IMR-90 (cell line): ENCODE results near the gene HS6ST3. TPM values are rescaled to one million over a fixed set of nuclear protein-coding genes. Genes with fewer than 3 reads are reported as not detected.

ENCODE experiments used
- ATAC-seq: fragments of 200-7000 bp; cut with Tn5 transposase; 2 replicates; pipeline ENCODE4 v1.9.1; 2020; ENCODE audit warnings: low read depth, mild to moderate bottlenecking, moderate library complexity
- BruUV-seq: library from RNA; stranded (reverse); fragments of 400-500 nt; replicated peaks from 2 replicates; lab custom pipeline; 2021; lab: Mats Ljungman, UMichigan
- CTCF ChIA-PET: fragments of 300-600 bp; formaldehyde crosslinking; extraction: SDS; loops from one replicate; lab custom pipeline; 2021; ENCODE audit warnings: antibody characterized with exemption; lab: Yijun Ruan, JAX
- POLR2A ChIA-PET: fragments of 300-600 bp; sonication (Branson Sonifier 250); formaldehyde crosslinking; loops from one replicate; lab custom pipeline; 2022; ENCODE audit warnings: antibody characterized with exemption; ENCODE audit not compliant: unreplicated experiment; lab: Charles Lee
- DNase-seq: peaks from one replicate; pipeline ENCODE4 v3.0.0; 2013
- H2AFZ ChIP-seq: replicated peaks from 2 replicates; pipeline ENCODE3; 2013; ENCODE audit warnings: low read length, mild to moderate bottlenecking; ENCODE audit not compliant: poor library complexity
- H2AK5ac ChIP-seq: 2 replicates; pipeline ENCODE4 v1.6.1; 2013; ENCODE audit warnings: low read depth, low read length, inconsistent platforms
- H2AK9ac ChIP-seq: replicated peaks from 2 replicates; pipeline ENCODE3; 2013; ENCODE audit warnings: mild to moderate bottlenecking, low read depth, low read length, moderate library complexity; ENCODE audit not compliant: poor library complexity
- H2BK120ac ChIP-seq: 2 replicates; pipeline ENCODE4 v1.6.1; 2013; ENCODE audit warnings: low read depth, low read length, inconsistent platforms
- H2BK15ac ChIP-seq: 3 replicates; pipeline ENCODE4 v1.6.1; 2013; ENCODE audit warnings: low read depth, low read length, inconsistent platforms
- H2BK20ac ChIP-seq: 2 replicates; pipeline ENCODE4 v1.6.1; 2013; ENCODE audit warnings: low read depth, mild to moderate bottlenecking, inconsistent platforms, low read length, moderate library complexity
- H2BK5ac ChIP-seq: 2 replicates; pipeline ENCODE4 v1.6.1; 2013; ENCODE audit warnings: mild to moderate bottlenecking, low read depth, low read length, inconsistent platforms; ENCODE audit not compliant: poor library complexity, severe bottlenecking
- H3K14ac ChIP-seq: replicated peaks from 2 replicates; pipeline ENCODE4 v1.6.1; 2013; ENCODE audit warnings: low read depth, low read length, inconsistent platforms
- H3K18ac ChIP-seq: 2 replicates; pipeline ENCODE4 v1.6.1; 2013; ENCODE audit warnings: low read depth, low read length, control low read depth
- H3K23ac ChIP-seq: 2 replicates; pipeline ENCODE4 v1.6.1; 2013; ENCODE audit warnings: low read depth, low read length, inconsistent platforms
- H3K27ac ChIP-seq: 2 replicates; pipeline ENCODE4 v1.5.1; 2013; ENCODE audit warnings: mild to moderate bottlenecking, control low read depth, low read length; ENCODE audit not compliant: insufficient read depth
- H3K27me3 ChIP-seq: 2 replicates; pipeline ENCODE4 v1.6.1; 2013; ENCODE audit warnings: low read length; ENCODE audit not compliant: control insufficient read depth, insufficient read depth
- H3K36me3 ChIP-seq: 2 replicates; pipeline ENCODE4 v1.6.1; 2013; ENCODE audit warnings: low read length, mixed read lengths; ENCODE audit not compliant: control insufficient read depth, insufficient read depth
- H3K4ac ChIP-seq: 2 replicates; pipeline ENCODE4 v1.6.1; 2013; ENCODE audit warnings: low read depth, low read length, inconsistent platforms
- H3K4me1 ChIP-seq: 2 replicates; pipeline ENCODE4 v1.6.1; 2013; ENCODE audit warnings: low read length, mixed read lengths; ENCODE audit not compliant: control insufficient read depth, insufficient read depth
- H3K4me2 ChIP-seq: 2 replicates; pipeline ENCODE4 v1.6.1; 2013; ENCODE audit warnings: low read depth, mild to moderate bottlenecking, control low read depth, low read length, moderate library complexity
- H3K4me3 ChIP-seq: 2 replicates; pipeline ENCODE4 v1.5.1; 2013; ENCODE audit warnings: low read depth, mild to moderate bottlenecking, control low read depth, low read length, moderate library complexity; ENCODE audit not compliant: insufficient read depth
- H3K56ac ChIP-seq: 2 replicates; pipeline ENCODE4 v1.6.1; 2013; ENCODE audit warnings: low read length, inconsistent platforms; ENCODE audit not compliant: insufficient read depth; ENCODE audit errors: extremely low read depth
- H3K79me1 ChIP-seq, 2 experiments: 2 replicates each; pipeline ENCODE4 v1.6.1; 2013; ENCODE audit warnings: low read length in 2 of 2, inconsistent platforms in 1 of 2, low read depth in 1 of 2
- H3K9ac ChIP-seq: 2 replicates; pipeline ENCODE4 v1.6.1; 2013; ENCODE audit warnings: low read depth, low read length, control low read depth
- H3K9me1 ChIP-seq: 2 replicates; pipeline ENCODE4 v1.6.1; 2013; ENCODE audit warnings: low read length, inconsistent platforms; ENCODE audit not compliant: insufficient read depth
- H3K9me3 ChIP-seq: 2 replicates; pipeline ENCODE4 v1.6.1; 2013; ENCODE audit warnings: low read length; ENCODE audit not compliant: control insufficient read depth, insufficient read depth
- H4K20me1 ChIP-seq: 2 replicates; pipeline ENCODE4 v1.6.1; 2013; ENCODE audit warnings: low read length, inconsistent platforms; ENCODE audit not compliant: insufficient read depth
- H4K5ac ChIP-seq: 2 replicates; pipeline ENCODE4 v1.6.1; 2013; ENCODE audit warnings: mild to moderate bottlenecking, low read depth, low read length, control low read depth
- H4K8ac ChIP-seq, 2 experiments: 2 replicates each; pipeline ENCODE4 v1.6.1; 2013; ENCODE audit warnings: low read depth in 2 of 2, low read length in 2 of 2, control low read depth in 1 of 2, inconsistent platforms in 1 of 2
- H4K91ac ChIP-seq: 2 replicates; pipeline ENCODE4 v1.6.1; 2013; ENCODE audit warnings: low read depth, low read length, inconsistent platforms; ENCODE audit not compliant: insufficient read depth
- MAFK ChIP-seq: IDR thresholded peaks from 2 replicates; pipeline ENCODE4 v1.6.1; 2012; ENCODE audit warnings: low read depth, low read length, improper control_type of control experiment
- NFE2L2 ChIP-seq: fragments of 150-350 bp; IDR thresholded peaks from 2 replicates; pipeline ENCODE4 v1.6.1; 2016; ENCODE audit warnings: low read depth, mild to moderate bottlenecking, low read length
- RAD21 ChIP-seq: IDR thresholded peaks from 2 replicates; pipeline ENCODE4 v1.6.1; 2012; ENCODE audit warnings: low read length, improper control_type of control experiment
- RCOR1 ChIP-seq: IDR thresholded peaks from 2 replicates; pipeline ENCODE4 v1.6.1; 2012; ENCODE audit warnings: mild to moderate bottlenecking, low read length, improper control_type of control experiment; ENCODE audit not compliant: insufficient replicate concordance
- SMC3 ChIP-seq: fragments of 150-350 bp; IDR thresholded peaks from 2 replicates; pipeline ENCODE4 v1.6.1; 2016; ENCODE audit warnings: low read depth, mild to moderate bottlenecking, antibody characterized with exemption, low read length, moderate library complexity
- WGBS, 2 experiments: methylation state at CpG; one replicate each; pipeline versions ENCODE4 v1.1.5 to v1.1.7; 2013; ENCODE audit warnings: missing lambda C conversion rate in 2 of 2; ENCODE audit not compliant: insufficient read length in 1 of 2; ENCODE audit errors: extremely low coverage in 2 of 2; 5-methylcytosine and 5-hydroxymethylcytosine counted together
- dilution Hi-C: fragments of 300-500 bp; cut with HindIII; formaldehyde crosslinking; loops from one replicate; pipeline ENCODE4 v1.14.3; 2018; ENCODE audit warnings: low sequenced_read_pairs; ENCODE audit not compliant: unreplicated experiment
- in situ Hi-C: fragments of 300-500 bp; cut with MboI; formaldehyde crosslinking; loops from 3 replicates; pipeline ENCODE4 v1.14.3; 2019; ENCODE audit warnings: low sequenced_read_pairs, inconsistent platforms, mixed read lengths
- intact Hi-C: fragments of 100-400 bp; cut with micrococcal nuclease; formaldehyde crosslinking; loops from 2 replicates; pipeline ENCODE4 v1.10.0; 2022
- polyA plus RNA-seq, 3 experiments: library from polyadenylated mRNA; depleted of rRNA; stranded (reverse); fragments of >200 nt; gene quantifications; 2 replicates each; pipeline ENCODE4 v1.2.3, GENCODE V29; 2012; ENCODE audit warnings: low replicate concordance in 1 of 3
- total RNA-seq: library from RNA; depleted of rRNA; stranded (reverse); fragments of >200 nt; gene quantifications from 2 replicates; pipeline ENCODE4 v1.2.3, GENCODE V29; 2012
- TF ChIP-seq, protein P1 (sequence below): fragments of 150-350 bp; IDR thresholded peaks from 2 replicates; pipeline ENCODE4 v1.6.1; 2017; ENCODE audit warnings: mild to moderate bottlenecking, antibody characterized with exemption, low read length, low read depth

Gene HS6ST3
- total and polyA plus RNA-seq, 2 of the 4 experiments (the other 2 are of a cell fraction), result not detected

DNA sequence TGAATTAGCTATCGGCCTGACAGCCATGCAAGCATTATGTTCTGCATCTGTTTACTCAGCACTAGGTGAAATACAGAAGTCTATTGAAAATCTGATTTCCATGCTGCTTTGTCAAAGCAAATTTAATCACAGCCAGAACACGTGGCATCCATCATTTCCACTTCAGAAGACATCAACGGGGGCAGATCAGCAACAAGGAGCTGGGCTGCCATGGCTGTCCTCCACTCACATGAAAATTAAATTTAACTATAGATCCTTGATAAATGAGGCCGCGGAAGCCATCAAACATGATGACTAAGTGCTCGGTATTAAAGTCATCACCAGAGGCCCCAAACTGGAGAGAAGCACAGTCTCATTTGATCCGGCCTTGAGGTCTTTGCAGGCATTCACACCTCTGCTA is 443.5 kb downstream of the HS6ST3 start:
- Histone ChIP-seq H2BK5ac (no peak overlapping the region), H2AK9ac (no peak overlapping the region), H3K23ac (no peak overlapping the region), H3K56ac (no peak overlapping the region), H3K9me3 (peaks cover 2% of the 10 kb centered on the region; the same call in 1 of the 2 replicates), H3K14ac (no peak overlapping the region), H3K27ac (no peak overlapping the region), H2BK15ac (no peak overlapping the region), H4K5ac (no peak overlapping the region), H4K91ac (no peak overlapping the region), H4K8ac (no peak overlapping the region), H2AFZ (no peak overlapping the region), H3K4me2 (no peak overlapping the region), H3K9ac (no peak overlapping the region), H4K20me1 (no peaks in the 10 kb centered on the region), H2BK20ac (no peak overlapping the region), H3K27me3 (no peaks in the 10 kb centered on the region), H2AK5ac (no peak overlapping the region), H2BK120ac (no peak overlapping the region), H3K4ac (no peak overlapping the region), H3K36me3 (no peaks in the 10 kb centered on the region), H3K79me1 (no peaks in the 10 kb centered on the region), H3K4me1 (no peaks in the 10 kb centered on the region), H3K9me1 (no peaks in the 10 kb centered on the region), H3K4me3 (no peak overlapping the region), H3K18ac (no peak overlapping the region)
- BruUV-seq, result no TSS peak
- ChIA-PET POLR2A (no interaction called here), CTCF (no interaction called here)
- no CpG with 5 or more reads among the region's 7 CpGs for WGBS, 2 experiments
- dilution Hi-C loops (no loop called here), in situ Hi-C loops (no loop called here), intact Hi-C loops (no loop called here)
- TF ChIP-seq RAD21, result no peak
- no peak for TF ChIP-seq NFE2L2
- TF ChIP-seq, protein P1, sequence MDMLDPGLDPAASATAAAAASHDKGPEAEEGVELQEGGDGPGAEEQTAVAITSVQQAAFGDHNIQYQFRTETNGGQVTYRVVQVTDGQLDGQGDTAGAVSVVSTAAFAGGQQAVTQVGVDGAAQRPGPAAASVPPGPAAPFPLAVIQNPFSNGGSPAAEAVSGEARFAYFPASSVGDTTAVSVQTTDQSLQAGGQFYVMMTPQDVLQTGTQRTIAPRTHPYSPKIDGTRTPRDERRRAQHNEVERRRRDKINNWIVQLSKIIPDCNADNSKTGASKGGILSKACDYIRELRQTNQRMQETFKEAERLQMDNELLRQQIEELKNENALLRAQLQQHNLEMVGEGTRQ, result no peak
- TF ChIP-seq MAFK, result no peak
- TF ChIP-seq RCOR1, result no peak
- TF ChIP-seq SMC3, result no peak
- no peak for ATAC-seq
- DNase-seq, result no peak
